WTC11 (cell line): ENCODE data around the gene SUN2. TPM values are rescaled to one million over a fixed set of nuclear protein-coding genes. Genes with fewer than 3 reads are reported as not detected.

Experiments used
- ATAC-seq: fragments of 200-7000 bp; cut with Tn5 transposase; 2 replicates; pipeline ENCODE4 v1.10.0; 2021; ENCODE audit warnings: mild to moderate bottlenecking, moderate library complexity
- CTCF ChIA-PET: fragments of 300-600 bp; sonication (Branson Sonifier 250); formaldehyde crosslinking; loops from one replicate; lab custom pipeline; 2021; ENCODE audit warnings: antibody characterized with exemption; lab: Charles Lee
- POLR2A ChIA-PET: fragments of 350-600 bp; sonication (Branson Sonifier 250); formaldehyde crosslinking; loops from one replicate; lab custom pipeline; 2021; ENCODE audit warnings: antibody characterized with exemption; lab: Charles Lee
- DNase-seq: peaks from one replicate; pipeline ENCODE4 v3.0.0; 2021; ENCODE audit warnings: low spot score
- H3K27ac Mint-ChIP-seq: 2 replicates; pipeline ENCODE4 v1.8.0; 2021; ENCODE audit warnings: mixed read lengths
- H3K27me3 Mint-ChIP-seq: 2 replicates; pipeline ENCODE4 v1.8.0; 2021; ENCODE audit warnings: low read depth, mild to moderate bottlenecking, moderate library complexity, mixed read lengths
- H3K36me3 Mint-ChIP-seq: 2 replicates; pipeline ENCODE4 v1.8.0; 2021; ENCODE audit warnings: mixed read lengths
- H3K4me1 Mint-ChIP-seq: 2 replicates; pipeline ENCODE4 v1.8.0; 2022; ENCODE audit warnings: mixed read lengths
- H3K4me3 Mint-ChIP-seq: 2 replicates; pipeline ENCODE4 v1.8.0; 2021; ENCODE audit warnings: mild to moderate bottlenecking, moderate library complexity, mixed read lengths
- H3K9me3 Mint-ChIP-seq: 2 replicates; pipeline ENCODE4 v1.8.0; 2021; ENCODE audit warnings: mixed read lengths
- CBFB ChIP-seq: sonication (generic); formaldehyde crosslinking; IDR thresholded peaks from 2 replicates; pipeline ENCODE4 v1.8.1; 2022; ENCODE audit warnings: mild to moderate bottlenecking, low read depth, missing genetic modification reagents
- CREB1 ChIP-seq: sonication (generic); formaldehyde crosslinking; IDR thresholded peaks from 2 replicates; pipeline ENCODE4 v1.8.0; 2023; ENCODE audit warnings: mild to moderate bottlenecking, missing genetic modification reagents
- ELF4 ChIP-seq: sonication (generic); formaldehyde crosslinking; IDR thresholded peaks from 2 replicates; pipeline ENCODE4 v1.8.1; 2022; ENCODE audit warnings: low read depth, mild to moderate bottlenecking, moderate library complexity, missing genetic modification reagents
- ETV6 ChIP-seq: sonication (generic); formaldehyde crosslinking; IDR thresholded peaks from 2 replicates; pipeline ENCODE4 v1.8.1; 2022; ENCODE audit warnings: mild to moderate bottlenecking, missing genetic modification reagents
- FOXP4 ChIP-seq: sonication (generic); formaldehyde crosslinking; IDR thresholded peaks from 2 replicates; pipeline ENCODE4 v1.8.0; 2022; ENCODE audit warnings: mild to moderate bottlenecking, missing genetic modification reagents
- GABPB1 ChIP-seq: sonication (generic); formaldehyde crosslinking; IDR thresholded peaks from 2 replicates; pipeline ENCODE4 v1.8.1; 2023; ENCODE audit warnings: mild to moderate bottlenecking, missing genetic modification reagents
- GTF2I ChIP-seq: fragments of 250-450 bp; sonication (Bioruptor Pico); conservative IDR thresholded peaks from 2 replicates; pipeline ENCODE4 v1.4.0; 2021; ENCODE audit warnings: mild to moderate bottlenecking
- NFATC4 ChIP-seq: fragments of 250-450 bp; sonication (Bioruptor Pico); IDR thresholded peaks from 2 replicates; pipeline ENCODE4 v1.9.0; 2021; ENCODE audit warnings: mild to moderate bottlenecking
- NR1H2 ChIP-seq: sonication (generic); formaldehyde crosslinking; IDR thresholded peaks from 2 replicates; pipeline ENCODE4 v1.9.0; 2021; ENCODE audit warnings: mild to moderate bottlenecking, moderate library complexity, missing genetic modification reagents
- SMAD4 ChIP-seq: sonication (generic); formaldehyde crosslinking; IDR thresholded peaks from 2 replicates; pipeline ENCODE4 v1.8.0; 2022; ENCODE audit warnings: mild to moderate bottlenecking, missing genetic modification reagents
- SP1 ChIP-seq: sonication (generic); formaldehyde crosslinking; conservative IDR thresholded peaks from 2 replicates; pipeline ENCODE4 v1.8.1; 2022; ENCODE audit warnings: missing genetic modification reagents
- TEAD4 ChIP-seq: sonication (generic); formaldehyde crosslinking; IDR thresholded peaks from 2 replicates; pipeline ENCODE4 v1.8.0; 2022; ENCODE audit warnings: mild to moderate bottlenecking, missing genetic modification reagents
- TP53 ChIP-seq: sonication (generic); formaldehyde crosslinking; IDR thresholded peaks from 2 replicates; pipeline ENCODE4 v1.8.1; 2023; ENCODE audit warnings: mild to moderate bottlenecking, missing genetic modification reagents
- ZNF232 ChIP-seq: sonication (generic); formaldehyde crosslinking; IDR thresholded peaks from 2 replicates; pipeline ENCODE4 v1.8.0; 2022; ENCODE audit warnings: mild to moderate bottlenecking, missing genetic modification reagents
- ZNF281 ChIP-seq: sonication (generic); formaldehyde crosslinking; IDR thresholded peaks from 2 replicates; pipeline ENCODE4 v1.8.0; 2023; ENCODE audit warnings: mild to moderate bottlenecking, missing genetic modification reagents
- ZNF317 ChIP-seq: sonication (generic); formaldehyde crosslinking; IDR thresholded peaks from 2 replicates; pipeline ENCODE4 v1.8.1; 2023; ENCODE audit warnings: low read depth, mild to moderate bottlenecking, moderate library complexity, missing genetic modification reagents, borderline replicate concordance
- ZNF396 ChIP-seq: fragments of 250-450 bp; sonication (Bioruptor Pico); IDR thresholded peaks from 2 replicates; pipeline ENCODE4 v1.8.0; 2021; ENCODE audit warnings: mild to moderate bottlenecking, moderate library complexity, borderline replicate concordance
- ZNF416 ChIP-seq: fragments of 250-450 bp; sonication (Bioruptor Pico); IDR thresholded peaks from 2 replicates; pipeline ENCODE4 v1.9.0; 2021; ENCODE audit warnings: mild to moderate bottlenecking, inconsistent platforms
- total RNA-seq: library from RNA; stranded (reverse); gene quantifications from 3 replicates; pipeline ENCODE4 v1.2.3, GENCODE V29; 2021
- TF ChIP-seq, protein P1 (sequence below): fragments of 250-450 bp; sonication (Bioruptor Pico); conservative IDR thresholded peaks from 2 replicates; pipeline ENCODE4 v1.9.0; 2021; ENCODE audit warnings: mild to moderate bottlenecking
- TF ChIP-seq, protein P2 (sequence below): sonication (generic); formaldehyde crosslinking; conservative IDR thresholded peaks from 2 replicates; pipeline ENCODE4 v1.8.1; 2022; ENCODE audit warnings: mild to moderate bottlenecking, missing genetic modification reagents
- TF ChIP-seq, protein P3 (sequence below): sonication (generic); formaldehyde crosslinking; IDR thresholded peaks from 2 replicates; pipeline ENCODE4 v1.8.1; 2023; ENCODE audit warnings: mild to moderate bottlenecking, moderate library complexity, missing genetic modification reagents

SUN2 gene
- total RNA-seq, 1 experiment from 2014 or later: 30.1 TPM

DNA sequence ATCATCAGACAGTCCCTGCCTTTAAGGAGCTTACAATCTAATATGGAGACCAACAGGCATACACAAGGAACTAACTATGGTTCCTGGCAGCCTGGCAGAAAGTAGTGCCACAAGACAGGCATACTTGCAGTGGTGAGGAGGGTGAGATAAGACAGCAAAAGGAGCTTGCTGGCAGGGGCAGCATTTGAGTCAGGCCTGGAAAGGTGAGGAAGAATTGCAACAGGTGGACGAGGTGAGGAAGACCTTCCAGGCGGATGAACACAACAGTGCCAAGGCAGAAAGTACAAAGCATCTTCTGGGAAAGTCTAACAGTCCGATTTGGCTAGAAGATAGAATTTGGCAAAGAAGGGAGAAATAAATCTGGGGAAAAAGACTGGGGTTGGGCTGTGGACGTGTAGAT lies 33.8 kb upstream of the SUN2 start:
- ChIA-PET CTCF (interaction anchor here (0.9 kb wide), 1 partner anchor 21 kb away, joined by 3 read pairs; no protein-coding TSS in a partner anchor), POLR2A (no interaction called here)
- no peaks in the 10 kb centered on the region for H3K36me3 Mint-ChIP-seq
- no peak for DNase-seq
- H3K27ac Mint-ChIP-seq: no peak overlapping the region
- TF ChIP-seq NFATC4 (CRISPR knock-in tag): no peak
- TF ChIP-seq SP1 (CRISPR knock-in tag): no peak
- no peak for TF ChIP-seq FOXP4 (CRISPR knock-in tag)
- peaks cover 10% of the 10 kb centered on the region for H3K4me1 Mint-ChIP-seq
- H3K27me3 Mint-ChIP-seq: no peaks in the 10 kb centered on the region
- no peak overlapping the region for H3K4me3 Mint-ChIP-seq
- H3K9me3 Mint-ChIP-seq: no peaks in the 10 kb centered on the region
- ATAC-seq: no peak

DNA sequence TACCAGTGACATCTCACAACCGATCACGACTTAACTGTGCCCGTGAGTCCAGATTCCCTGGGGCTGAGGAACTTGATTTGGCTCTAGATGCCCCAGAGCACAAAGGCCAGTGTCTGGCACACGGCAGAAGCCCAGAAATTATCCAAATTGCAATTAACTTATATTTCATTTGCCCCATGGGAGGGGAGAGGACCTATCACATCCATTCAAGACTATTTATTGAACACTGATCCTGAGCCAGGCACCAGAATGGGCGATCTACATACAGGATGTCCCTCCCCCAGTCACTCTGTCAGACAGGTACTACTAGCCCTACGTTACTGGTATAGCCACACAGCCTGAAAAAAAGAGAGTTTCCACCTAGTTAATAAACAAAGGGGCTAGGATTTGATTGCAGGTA lies 33.0 kb upstream of the SUN2 start:
- no peak overlapping the region for H3K27ac Mint-ChIP-seq
- H3K27me3 Mint-ChIP-seq: no peaks in the 10 kb centered on the region
- POLR2A ChIA-PET: no interaction called here
- no peaks in the 10 kb centered on the region for H3K9me3 Mint-ChIP-seq
- no peak for ATAC-seq
- H3K36me3 Mint-ChIP-seq: no peaks in the 10 kb centered on the region
- no peak overlapping the region for H3K4me3 Mint-ChIP-seq
- CTCF ChIA-PET: interaction anchor here (0.9 kb wide), 1 partner anchor 20 kb away, joined by 3 read pairs; no protein-coding TSS in a partner anchor
- no peak for DNase-seq
- peaks cover 6% of the 10 kb centered on the region for H3K4me1 Mint-ChIP-seq
- TF ChIP-seq, protein P1, sequence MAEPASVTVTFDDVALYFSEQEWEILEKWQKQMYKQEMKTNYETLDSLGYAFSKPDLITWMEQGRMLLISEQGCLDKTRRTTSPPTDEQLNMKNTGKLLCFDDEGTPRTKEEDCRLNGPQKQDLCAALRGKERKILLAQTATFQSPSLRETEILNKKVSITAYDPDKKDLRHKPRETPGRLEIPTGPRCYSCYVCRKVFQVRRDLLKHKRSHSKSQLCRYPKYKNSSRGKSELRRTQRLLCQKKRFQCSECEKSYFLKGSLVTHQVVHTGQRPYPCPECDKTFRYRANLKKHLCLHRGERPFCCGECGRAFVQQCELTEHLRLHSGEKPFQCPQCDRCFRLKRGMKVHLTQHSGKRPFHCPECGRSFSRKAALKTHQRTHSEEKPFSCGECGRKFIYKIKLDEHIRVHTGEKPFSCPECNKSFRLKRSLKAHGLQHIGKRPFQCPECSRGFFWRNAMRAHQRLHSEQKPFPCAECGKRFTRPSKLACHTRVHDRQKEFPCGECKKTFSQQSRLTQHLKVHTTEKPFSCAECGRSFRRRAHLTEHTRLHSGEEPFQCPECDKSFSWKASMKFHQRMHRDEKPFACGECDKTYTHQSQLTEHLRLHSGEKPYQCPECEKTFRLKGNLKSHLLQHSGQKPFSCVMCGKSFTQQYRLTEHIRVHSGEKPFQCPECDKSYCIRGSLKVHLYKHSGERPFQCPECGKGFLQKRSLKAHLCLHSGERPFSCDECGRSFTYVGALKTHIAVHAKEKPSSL (CRISPR knock-in tag): no peak
- TF ChIP-seq CBFB (CRISPR knock-in tag) (no peak), SP1 (CRISPR knock-in tag) (no peak), TP53 (CRISPR knock-in tag) (no peak), CREB1 (CRISPR knock-in tag) (no peak), NR1H2 (CRISPR knock-in tag) (no peak), ZNF317 (CRISPR knock-in tag) (no peak)
- TF ChIP-seq, protein P2, sequence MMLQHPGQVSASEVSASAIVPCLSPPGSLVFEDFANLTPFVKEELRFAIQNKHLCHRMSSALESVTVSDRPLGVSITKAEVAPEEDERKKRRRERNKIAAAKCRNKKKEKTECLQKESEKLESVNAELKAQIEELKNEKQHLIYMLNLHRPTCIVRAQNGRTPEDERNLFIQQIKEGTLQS (CRISPR knock-in tag): no peak

DNA sequence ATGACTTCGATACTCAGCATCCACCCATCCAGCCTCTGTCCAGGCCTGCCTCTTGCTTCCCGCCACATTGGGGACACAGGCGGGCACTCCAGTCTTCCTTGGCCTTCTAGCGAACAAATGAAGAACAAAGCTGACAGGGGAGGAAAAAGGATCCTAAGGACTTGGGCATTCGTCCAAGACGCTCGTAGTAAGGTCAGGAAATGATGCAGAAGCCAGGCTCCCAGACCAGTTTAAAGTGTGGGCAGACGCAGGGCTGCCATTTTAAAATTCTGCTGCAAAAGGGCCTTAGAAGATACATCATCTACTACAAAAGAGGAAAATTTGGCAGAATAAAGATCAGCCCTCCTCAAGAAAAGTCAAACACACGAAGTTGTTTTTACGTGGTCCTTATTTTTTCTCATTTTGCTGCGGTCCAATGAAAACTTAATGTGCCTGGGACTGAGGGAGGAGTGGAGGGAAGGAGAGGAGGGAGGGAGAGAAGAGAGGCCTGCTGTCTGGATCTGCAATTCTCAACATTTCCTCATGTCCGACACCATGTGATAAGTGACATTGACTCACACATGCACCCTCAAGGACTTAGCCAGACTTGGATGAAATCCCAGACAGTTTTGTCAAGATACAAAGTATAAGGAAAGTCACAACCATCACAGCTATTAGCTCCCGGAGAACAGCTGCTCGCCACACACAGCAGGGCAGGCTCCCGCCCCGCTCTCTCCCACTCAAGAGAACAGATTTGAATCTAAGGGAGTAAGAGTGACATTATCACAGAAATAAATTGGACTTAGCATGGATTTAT lies 32.4 kb upstream of the SUN2 start:
- H3K27ac Mint-ChIP-seq: no peak overlapping the region
- no peak for ATAC-seq
- TF ChIP-seq SMAD4 (CRISPR knock-in tag) (no peak), GABPB1 (CRISPR knock-in tag) (no peak), ZNF396 (no peak), ZNF232 (CRISPR knock-in tag) (no peak), GTF2I (CRISPR knock-in tag) (no peak), ZNF416 (no peak), ZNF281 (CRISPR knock-in tag) (no peak), TEAD4 (CRISPR knock-in tag) (no peak), ELF4 (CRISPR knock-in tag) (no peak), ETV6 (CRISPR knock-in tag) (no peak)
- TF ChIP-seq, protein P3, sequence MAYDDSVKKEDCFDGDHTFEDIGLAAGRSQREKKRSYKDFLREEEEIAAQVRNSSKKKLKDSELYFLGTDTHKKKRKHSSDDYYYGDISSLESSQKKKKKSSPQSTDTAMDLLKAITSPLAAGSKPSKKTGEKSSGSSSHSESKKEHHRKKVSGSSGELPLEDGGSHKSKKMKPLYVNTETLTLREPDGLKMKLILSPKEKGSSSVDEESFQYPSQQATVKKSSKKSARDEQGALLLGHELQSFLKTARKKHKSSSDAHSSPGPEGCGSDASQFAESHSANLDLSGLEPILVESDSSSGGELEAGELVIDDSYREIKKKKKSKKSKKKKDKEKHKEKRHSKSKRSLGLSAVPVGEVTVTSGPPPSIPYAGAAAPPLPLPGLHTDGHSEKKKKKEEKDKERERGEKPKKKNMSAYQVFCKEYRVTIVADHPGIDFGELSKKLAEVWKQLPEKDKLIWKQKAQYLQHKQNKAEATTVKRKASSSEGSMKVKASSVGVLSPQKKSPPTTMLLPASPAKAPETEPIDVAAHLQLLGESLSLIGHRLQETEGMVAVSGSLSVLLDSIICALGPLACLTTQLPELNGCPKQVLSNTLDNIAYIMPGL (CRISPR knock-in tag): no peak

More for the DNA sequence above, 32.4 kb upstream of the SUN2 start:
- Mint-ChIP-seq H3K9me3 (no peaks in the 10 kb centered on the region), H3K4me3 (no peak overlapping the region), H3K36me3 (no peaks in the 10 kb centered on the region), H3K27me3 (no peaks in the 10 kb centered on the region), H3K4me1 (peaks cover 4% of the 10 kb centered on the region)
- ChIA-PET POLR2A (no interaction called here), CTCF (interaction anchor here (1.4 kb wide), 1 partner anchor 22 kb away, joined by 4 read pairs; no protein-coding TSS in a partner anchor)
- no peak for DNase-seq
